ENCODE results near the gene SIRT6. TPM values are rescaled to one million over a fixed set of nuclear protein-coding genes. Genes with fewer than 3 reads are reported as not detected.
A peak's percentile ranks its signal among the peaks of the same experiment; 100 is the strongest.

Gene SIRT6
- total and polyA plus RNA-seq, 8 donors: 14.0 to 160 (median 23.0) TPM

DNA sequence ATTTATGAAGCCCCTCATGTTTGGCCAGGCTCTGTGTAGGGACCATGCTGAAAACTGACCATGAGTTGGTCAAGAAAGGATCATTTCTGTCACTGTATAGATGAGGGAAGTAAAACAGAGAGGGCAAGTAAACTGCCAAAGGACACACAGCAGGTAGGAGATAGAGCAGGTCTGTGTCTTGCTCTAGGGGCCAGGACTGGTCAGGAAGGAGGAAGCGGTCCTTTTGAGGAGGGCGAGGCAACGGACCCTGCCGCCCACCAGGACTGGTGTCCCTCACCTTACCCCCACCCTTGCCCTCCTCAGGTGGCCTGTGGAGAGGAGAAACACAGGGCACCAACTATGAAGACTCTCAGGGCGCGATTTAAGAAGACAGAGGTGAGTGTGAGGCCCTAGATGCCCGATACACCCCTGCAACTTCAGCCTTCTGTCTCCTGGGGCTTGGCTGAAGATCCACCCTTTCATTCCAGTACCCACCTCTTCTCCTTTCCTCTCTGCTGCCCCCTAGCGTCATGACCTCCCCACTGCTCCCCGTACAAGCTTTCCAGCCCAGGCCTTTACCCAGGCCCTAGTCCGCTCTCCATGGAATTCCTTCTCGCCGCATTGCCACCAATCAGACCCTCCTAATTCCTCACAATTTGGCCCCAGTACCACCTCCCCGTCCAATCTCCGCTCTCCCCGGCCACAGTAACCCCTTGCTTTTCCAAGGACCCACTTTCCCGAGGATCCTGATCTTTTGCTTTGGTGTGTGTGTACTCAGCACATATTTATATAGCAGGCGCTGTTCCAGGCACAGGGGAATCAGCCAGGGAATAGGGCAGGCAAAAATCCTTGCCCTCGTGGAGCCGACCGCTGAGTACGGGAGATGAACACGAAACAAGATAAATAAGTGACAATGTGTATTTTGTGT, 4.0 kb upstream of the SIRT6 start:
- intact Hi-C loops (cut with DNase I; ENCODE audit: low total_unique reads): loop anchor here (10.0 kb wide), 1 partner anchor 202 kb away; the partner anchor contains the start of gene EEF2
- Histone ChIP-seq H3K27ac (no peak overlapping the region), H3K36me3 (no peaks in the 10 kb centered on the region), H3K4me1 (peaks cover 12 to 30% (median 22%) of the 10 kb centered on the region in 4 donors), H3K4me3 (no peak overlapping the region), H3K27me3 (peaks cover 0 to 36% (median 0%) of the 10 kb centered on the region in 3 donors), H3K9me3 (no peaks in the 10 kb centered on the region)
- WGBS, 5 donors: 24 to 32% (median 28%) methylated on average over 22 of the region's 22 CpGs
- peak; percentile 84 to 86 for DNase-seq
- TF ChIP-seq POLR2A (IDR thresholded peaks at IDR 0.05): no peak
- TF ChIP-seq, protein P1, sequence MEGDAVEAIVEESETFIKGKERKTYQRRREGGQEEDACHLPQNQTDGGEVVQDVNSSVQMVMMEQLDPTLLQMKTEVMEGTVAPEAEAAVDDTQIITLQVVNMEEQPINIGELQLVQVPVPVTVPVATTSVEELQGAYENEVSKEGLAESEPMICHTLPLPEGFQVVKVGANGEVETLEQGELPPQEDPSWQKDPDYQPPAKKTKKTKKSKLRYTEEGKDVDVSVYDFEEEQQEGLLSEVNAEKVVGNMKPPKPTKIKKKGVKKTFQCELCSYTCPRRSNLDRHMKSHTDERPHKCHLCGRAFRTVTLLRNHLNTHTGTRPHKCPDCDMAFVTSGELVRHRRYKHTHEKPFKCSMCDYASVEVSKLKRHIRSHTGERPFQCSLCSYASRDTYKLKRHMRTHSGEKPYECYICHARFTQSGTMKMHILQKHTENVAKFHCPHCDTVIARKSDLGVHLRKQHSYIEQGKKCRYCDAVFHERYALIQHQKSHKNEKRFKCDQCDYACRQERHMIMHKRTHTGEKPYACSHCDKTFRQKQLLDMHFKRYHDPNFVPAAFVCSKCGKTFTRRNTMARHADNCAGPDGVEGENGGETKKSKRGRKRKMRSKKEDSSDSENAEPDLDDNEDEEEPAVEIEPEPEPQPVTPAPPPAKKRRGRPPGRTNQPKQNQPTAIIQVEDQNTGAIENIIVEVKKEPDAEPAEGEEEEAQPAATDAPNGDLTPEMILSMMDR (IDR thresholded peaks at IDR 0.05): peak in 5 of 7 experiments; percentile 53 to 67 (median 65)
- peak in 1 of 3 donors; percentile 30 for TF ChIP-seq POLR2AphosphoS5 (IDR thresholded peaks at IDR 0.05)

- Histone ChIP-seq H3K4me3 (no peak overlapping the region), H3K4me1 (peaks cover 20 to 38% (median 29%) of the 10 kb centered on the region in 4 donors), H3K27ac (no peak overlapping the region), H3K36me3 (peaks cover 0 to 3% (median 0%) of the 10 kb centered on the region in 4 donors), H3K27me3 (peaks cover 0 to 29% (median 0%) of the 10 kb centered on the region in 3 donors), H3K9me3 (no peaks in the 10 kb centered on the region)
- intact Hi-C loops (cut with DNase I; ENCODE audit: low total_unique reads): loop anchor here (10.0 kb wide), 1 partner anchor 201 kb away; the partner anchor contains the start of gene EEF2
- WGBS, 5 donors: 44 to 65% (median 57%) methylated on average over 8 to 9 of the region's 9 CpGs
- no peak for DNase-seq
- TF ChIP-seq EP300 (IDR thresholded peaks at IDR 0.05) (no peak), POLR2AphosphoS5 (IDR thresholded peaks at IDR 0.05) (no peak), POLR2A (IDR thresholded peaks at IDR 0.05) (no peak)
Observed at GRCh38 chr19:4185413-4186086, 3.2 kb upstream of the SIRT6 start.

DNA sequence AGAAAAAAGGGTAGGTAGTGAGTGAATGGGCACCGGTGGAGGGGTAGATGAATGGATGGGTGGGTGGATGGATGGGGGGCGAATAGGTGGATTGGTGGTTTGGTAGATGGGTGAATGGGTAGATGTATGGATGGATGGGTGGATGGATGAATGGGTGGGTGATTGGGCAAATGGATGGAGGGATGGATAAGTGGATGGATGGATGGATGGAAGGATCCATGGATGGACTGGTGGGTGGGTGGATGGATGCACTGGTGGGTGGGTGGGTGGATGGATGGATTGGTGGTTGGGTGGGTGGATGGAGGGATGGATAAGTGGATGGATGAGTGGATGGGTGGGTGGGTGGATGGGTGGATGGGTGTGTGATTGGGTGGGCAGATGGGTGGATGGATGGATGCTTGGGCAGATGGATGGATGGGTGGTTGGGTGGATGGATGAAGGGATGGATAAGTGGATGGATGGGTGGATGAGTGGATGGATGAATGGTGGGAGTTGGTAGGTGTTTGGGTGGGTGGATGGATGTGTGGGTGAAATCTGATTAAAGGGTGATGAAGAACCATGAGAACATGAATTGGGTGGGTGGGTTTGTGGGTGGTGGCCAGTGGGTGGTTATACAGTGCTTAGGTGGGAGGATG, 2.5 kb upstream of the SIRT6 start:
- Histone ChIP-seq H3K9me3 (no peaks in the 10 kb centered on the region), H3K27me3 (peaks cover 0 to 22% (median 0%) of the 10 kb centered on the region in 3 donors), H3K27ac (no peak overlapping the region), H3K4me1 (peaks cover 20 to 44% (median 34%) of the 10 kb centered on the region in 4 donors), H3K4me3 (no peak overlapping the region), H3K36me3 (peaks cover 0 to 8% (median 3%) of the 10 kb centered on the region in 4 donors)
- 86 to 94% (median 91%) methylated on average over 2 of the region's 2 CpGs for WGBS, 5 donors
- no peak for DNase-seq
- TF ChIP-seq, protein P1 (IDR thresholded peaks at IDR 0.05): no peak
- TF ChIP-seq EP300 (IDR thresholded peaks at IDR 0.05) (no peak), POLR2A (IDR thresholded peaks at IDR 0.05) (no peak), POLR2AphosphoS5 (IDR thresholded peaks at IDR 0.05) (no peak)
- intact Hi-C loops (cut with DNase I; ENCODE audit: low total_unique reads): loop anchor here (10.0 kb wide), 1 partner anchor 200 kb away; the partner anchor contains the start of gene EEF2

- Histone ChIP-seq H3K4me1 (peaks cover 20 to 44% (median 34%) of the 10 kb centered on the region in 4 donors), H3K4me3 (peak overlapping the region in 1 of 4 donors; percentile 6), H3K9me3 (no peaks in the 10 kb centered on the region), H3K36me3 (peaks cover 2 to 15% (median 10%) of the 10 kb centered on the region in 4 donors), H3K27me3 (peaks cover 0 to 18% (median 0%) of the 10 kb centered on the region in 3 donors), H3K27ac (no peak overlapping the region)
- DNase-seq: no peak
- TF ChIP-seq EP300 (IDR thresholded peaks at IDR 0.05) (no peak), POLR2A (IDR thresholded peaks at IDR 0.05) (no peak), POLR2AphosphoS5 (IDR thresholded peaks at IDR 0.05) (no peak)
- TF ChIP-seq, protein P1 (IDR thresholded peaks at IDR 0.05): no peak
- intact Hi-C loops (cut with DNase I; ENCODE audit: low total_unique reads): loop anchor here (10.0 kb wide), 1 partner anchor 199 kb away; the partner anchor contains the start of gene EEF2
- WGBS, 5 donors: 37 to 47% (median 41%) methylated on average over 23 of the region's 23 CpGs
Observed at GRCh38 chr19:4183967-4184717, 1.8 kb upstream of the SIRT6 start.

Measured in stomach (tissue), 9 donors.